HG03460 (cell line): ENCODE measurements around the gene CELF4.
"Not testable (repeated sequence)": the region's sequence is repeated elsewhere in the genome, so short reads cannot be mapped to it uniquely, and the experiment has no call there.

Experiments used
- ATAC-seq: cut with Tn5 transposase; IDR thresholded peaks from one replicate; pipeline ENCODE4 v1.9.1; 2021; ENCODE audit not compliant: unreplicated experiment

The CELF4 gene

GRCh38 chr18:37375181-37375580 lies 190.4 kb downstream of the CELF4 start:
- no peak for ATAC-seq

- ATAC-seq = no peak
Observed at GRCh38 chr18:37368110-37368954, 197.3 kb downstream of the CELF4 start.

- ATAC-seq = no peak
Observed at GRCh38 chr18:37364237-37364636, 201.4 kb downstream of the CELF4 start.

- ATAC-seq = no peak
Observed at GRCh38 chr18:37362158-37362890, 203.3 kb downstream of the CELF4 start.

- ATAC-seq = no peak
Observed at GRCh38 chr18:37361335-37362157, 204.1 kb downstream of the CELF4 start.

GRCh38 chr18:37358061-37358460 lies 207.5 kb downstream of the CELF4 start:
- not testable (repeated sequence) for ATAC-seq

- no peak for ATAC-seq
Observed at GRCh38 chr18:37355772-37356171, 209.8 kb downstream of the CELF4 start.

- ATAC-seq = no peak
Observed at GRCh38 chr18:37351110-37351509, 214.5 kb downstream of the CELF4 start.

GRCh38 chr18:37348729-37349128 lies 216.9 kb downstream of the CELF4 start:
- ATAC-seq = no peak

- no peak for ATAC-seq
Observed at GRCh38 chr18:37346048-37346447, 219.6 kb downstream of the CELF4 start.

GRCh38 chr18:37343542-37343851 lies 222.1 kb downstream of the CELF4 start:
- ATAC-seq = no peak

- ATAC-seq = no peak
Observed at GRCh38 chr18:37341473-37342086, 224.0 kb downstream of the CELF4 start.

GRCh38 chr18:37341016-37341415 lies 224.6 kb downstream of the CELF4 start:
- ATAC-seq = no peak

GRCh38 chr18:37339701-37340215 lies 225.8 kb downstream of the CELF4 start:
- no peak for ATAC-seq

GRCh38 chr18:37336568-37337285 lies 228.9 kb downstream of the CELF4 start:
- ATAC-seq = no peak

- no peak for ATAC-seq
Observed at GRCh38 chr18:37335409-37335736, 230.2 kb downstream of the CELF4 start.

- no peak for ATAC-seq
Observed at GRCh38 chr18:37334631-37335408, 230.8 kb downstream of the CELF4 start.

- ATAC-seq = no peak
Observed at GRCh38 chr18:37332628-37333420, 232.8 kb downstream of the CELF4 start.

- no peak for ATAC-seq
Observed at GRCh38 chr18:37332219-37332618, 233.4 kb downstream of the CELF4 start.
